Stimulated activated CD8-positive, alpha-beta memory T cell treated with anti-CD3 and anti-CD28 coated beads, Interleukin-12 subunit alpha, Interleukin-12 subunit beta, amount 100 ng/mL, for 24 hours (primary cell): ENCODE results near the gene CD1B.
"Not testable (repeated sequence)": the region's sequence is repeated elsewhere in the genome, so short reads cannot be mapped to it uniquely, and the experiment has no call there.

Experiments used
- DNase-seq: peaks from one replicate; pipeline ENCODE4 v3.0.0-alpha.2; 2020; ENCODE audit errors: extremely low read depth

The CD1B gene

GRCh38 chr1:158331481-158332150 lies at the start of gene CD1B:
TSS of gene CD1B (minus strand) at chr1:158331531. CDS start at chr1:158331423, 108 bp downstream.
- DNase-seq = no peak

- DNase-seq = no peak
These were observed 43.5 kb upstream of the CD1B start for GRCh38 chr1:158374860-158375259.

- not testable (repeated sequence) for DNase-seq
These were observed 42.8 kb upstream of the CD1B start for GRCh38 chr1:158374101-158374500.

- no peak for DNase-seq
These were observed 40.0 kb upstream of the CD1B start for GRCh38 chr1:158371188-158371953.

GRCh38 chr1:158366783-158367182 lies 35.5 kb upstream of the CD1B start:
- DNase-seq = no peak

GRCh38 chr1:158362941-158363340 lies 31.6 kb upstream of the CD1B start:
- DNase-seq = no peak

- DNase-seq = no peak
These were observed 31.2 kb upstream of the CD1B start for GRCh38 chr1:158362482-158362881.

GRCh38 chr1:158357441-158357840 lies 26.1 kb upstream of the CD1B start:
- no peak for DNase-seq

GRCh38 chr1:158356616-158357015 lies 25.3 kb upstream of the CD1B start:
- DNase-seq = no peak

- DNase-seq = no peak
These were observed 24.5 kb upstream of the CD1B start for GRCh38 chr1:158355773-158356285.

GRCh38 chr1:158354255-158354654 lies 22.9 kb upstream of the CD1B start:
- no peak for DNase-seq

GRCh38 chr1:158353303-158354075 lies 22.2 kb upstream of the CD1B start, which contains the start of gene CD1E:
TSS of gene CD1E (plus strand) at chr1:158353894. CDS start at chr1:158353989, 95 bp downstream.
- no peak for DNase-seq

- not testable (repeated sequence) for DNase-seq
These were observed 17.6 kb upstream of the CD1B start for GRCh38 chr1:158348946-158349345.

GRCh38 chr1:158336413-158336812 lies 5.1 kb upstream of the CD1B start:
- DNase-seq = not testable (repeated sequence)

- no peak for DNase-seq
These were observed 3.8 kb upstream of the CD1B start for GRCh38 chr1:158335213-158335532.

- DNase-seq = no peak
These were observed 3.3 kb upstream of the CD1B start for GRCh38 chr1:158334526-158335212.

- DNase-seq = no peak
These were observed 2.2 kb upstream of the CD1B start for GRCh38 chr1:158333405-158334155.

- DNase-seq = no peak
These were observed 265 bp downstream of the CD1B start for GRCh38 chr1:158331106-158331425.

- DNase-seq = no peak
These were observed 783 bp downstream of the CD1B start for GRCh38 chr1:158330391-158331105.

- DNase-seq = no peak
These were observed 1.6 kb downstream of the CD1B start for GRCh38 chr1:158329733-158330132.

- DNase-seq = no peak
These were observed 2.0 kb downstream of the CD1B start for GRCh38 chr1:158329300-158329699.
